Fibroblast of peridontal ligament (primary cell): ENCODE measurements around the gene TP73.

ENCODE experiments used
- DNase-seq: peaks from one replicate; pipeline ENCODE4 v3.0.0-alpha.2; 2010; ENCODE audit errors: extremely low read depth

Gene TP73

GRCh38 chr1:3688356-3689137, 36.2 kb downstream of the TP73 start:
- no peak for DNase-seq

GRCh38 chr1:3689138-3689750, 36.9 kb downstream of the TP73 start:
- DNase-seq: no peak

- DNase-seq: no peak
Measured at GRCh38 chr1:3690282-3691065, 38.2 kb downstream of the TP73 start.

DNA sequence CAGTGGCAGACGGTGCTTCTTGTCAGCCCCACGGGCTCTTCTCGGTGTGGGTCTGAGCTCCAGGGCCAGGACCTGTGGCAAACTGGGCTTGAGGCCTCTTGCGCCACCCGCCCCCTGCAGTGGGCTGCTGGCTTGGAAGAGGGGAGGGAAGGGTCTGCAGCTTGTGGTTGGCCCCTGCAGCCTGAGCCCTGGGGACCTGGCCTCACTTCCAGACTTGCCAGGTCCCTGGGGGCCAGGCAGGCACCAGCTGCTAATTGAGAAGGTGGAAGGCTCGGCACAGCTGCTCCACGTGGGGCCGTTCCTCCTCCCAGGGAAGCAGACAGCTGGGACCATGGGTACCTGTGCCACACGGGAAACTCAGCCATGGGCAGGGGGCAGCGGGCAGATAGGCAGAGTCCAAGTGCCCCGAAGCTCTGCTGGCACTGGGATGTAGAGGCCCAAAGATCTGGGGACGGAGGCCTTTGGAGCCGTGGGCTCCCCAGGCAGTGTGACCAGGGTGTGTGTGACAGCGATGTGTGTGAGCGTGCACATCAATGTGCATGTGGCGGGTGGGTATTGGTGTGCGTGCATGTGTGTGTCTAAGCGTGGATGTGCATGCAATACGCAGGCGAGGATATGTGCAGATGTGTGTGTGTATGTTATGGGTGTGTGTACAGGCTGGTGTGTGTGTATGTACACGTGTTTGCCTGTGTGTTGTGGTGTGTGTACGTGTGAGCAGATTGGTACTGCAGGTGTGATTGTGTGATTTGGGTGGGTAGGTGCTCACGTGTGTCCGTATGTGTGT, 39.3 kb downstream of the TP73 start:
- DNase-seq: no peak

GRCh38 chr1:3692598-3692997, 40.3 kb downstream of the TP73 start:
- DNase-seq: no peak

- no peak for DNase-seq
Measured at GRCh38 chr1:3693321-3693720, 41.0 kb downstream of the TP73 start.

- peak; percentile 0 for DNase-seq
Measured at GRCh38 chr1:3695326-3696217, 43.3 kb downstream of the TP73 start.

DNA sequence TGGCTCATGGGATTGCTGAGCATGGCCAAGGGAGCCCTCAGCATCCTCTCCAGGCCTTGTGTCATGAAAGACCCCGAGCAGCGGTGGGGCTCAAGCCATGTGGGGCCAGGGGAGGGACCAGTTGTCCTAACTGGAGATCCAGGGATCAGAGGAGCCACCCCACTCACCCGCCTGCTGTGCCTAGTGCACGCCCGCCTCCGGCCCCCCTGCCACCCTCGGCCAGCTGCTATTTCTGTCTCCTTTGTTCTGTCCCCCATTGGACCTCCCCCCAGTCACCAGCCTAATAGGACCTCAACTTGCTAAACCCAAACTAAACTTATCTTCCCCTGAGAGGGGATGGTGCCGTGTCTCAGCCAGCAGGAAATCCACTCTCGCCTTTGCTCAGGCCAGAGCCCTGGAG, 44.4 kb downstream of the TP73 start:
- DNase-seq: no peak

- no peak for DNase-seq
Measured at GRCh38 chr1:3697104-3697503, 44.8 kb downstream of the TP73 start.

- no peak for DNase-seq
Measured at GRCh38 chr1:3697810-3698209, 45.5 kb downstream of the TP73 start.

DNA sequence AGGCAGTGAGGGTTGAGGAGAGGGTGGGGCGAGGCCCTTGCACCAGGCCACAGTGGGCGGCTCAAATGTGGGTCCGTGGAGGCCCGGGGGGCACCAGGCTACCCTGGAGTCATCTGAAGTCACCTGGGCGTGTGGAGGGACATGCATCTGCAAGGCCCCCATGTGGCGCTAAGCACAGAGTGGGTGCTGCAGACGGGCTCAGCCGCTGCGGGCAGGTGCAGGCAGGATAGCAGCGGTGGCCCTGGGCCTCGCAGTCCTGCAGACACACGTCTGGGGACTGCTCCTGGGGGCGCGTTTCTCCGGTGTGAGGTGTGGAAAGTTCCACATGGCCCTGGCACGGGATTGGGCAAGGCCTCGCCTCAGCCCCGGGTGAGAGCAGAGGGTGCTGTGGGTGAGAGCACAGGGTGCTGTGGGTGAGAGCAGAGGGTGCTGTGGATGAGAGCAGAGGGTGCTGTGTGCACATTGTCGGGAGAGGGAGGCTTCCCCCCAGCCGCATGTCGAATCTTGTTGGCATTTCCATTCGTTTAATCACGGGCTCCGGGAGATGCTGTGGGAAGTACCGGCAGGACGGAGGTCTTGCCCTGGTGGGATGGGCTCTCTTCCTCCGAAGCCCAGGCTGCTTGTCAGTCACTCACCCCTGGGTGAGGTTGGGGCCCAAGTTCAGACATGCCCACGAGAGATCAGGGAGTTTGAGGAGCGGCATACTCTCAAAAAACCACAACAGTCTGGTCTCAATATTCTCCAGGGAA, 46.5 kb downstream of the TP73 start:
- DNase-seq: no peak

DNA sequence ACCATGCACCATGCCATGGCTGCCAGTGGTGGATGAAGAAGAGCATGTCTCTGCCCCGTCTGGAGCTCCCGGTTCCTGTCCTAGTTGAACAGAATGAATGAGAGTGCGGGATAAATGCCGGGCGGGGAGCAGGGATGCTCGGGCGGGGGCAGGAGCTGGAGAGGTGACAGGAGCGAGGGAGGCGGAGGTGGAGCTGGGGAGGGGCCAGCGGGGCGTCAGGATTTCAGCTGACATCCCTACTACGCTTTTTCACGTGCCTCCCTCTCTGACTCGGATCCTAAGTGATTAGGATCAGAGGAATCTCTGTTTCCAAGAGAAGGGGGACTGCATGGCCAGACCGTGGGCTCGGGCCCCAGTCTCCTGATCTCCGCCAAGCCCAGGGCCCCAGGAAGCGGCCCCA, 47.3 kb downstream of the TP73 start:
- no peak for DNase-seq

- DNase-seq: no peak
Measured at GRCh38 chr1:3700631-3701030, 48.3 kb downstream of the TP73 start.

- no peak for DNase-seq
Measured at GRCh38 chr1:3702528-3702927, 50.2 kb downstream of the TP73 start.

DNA sequence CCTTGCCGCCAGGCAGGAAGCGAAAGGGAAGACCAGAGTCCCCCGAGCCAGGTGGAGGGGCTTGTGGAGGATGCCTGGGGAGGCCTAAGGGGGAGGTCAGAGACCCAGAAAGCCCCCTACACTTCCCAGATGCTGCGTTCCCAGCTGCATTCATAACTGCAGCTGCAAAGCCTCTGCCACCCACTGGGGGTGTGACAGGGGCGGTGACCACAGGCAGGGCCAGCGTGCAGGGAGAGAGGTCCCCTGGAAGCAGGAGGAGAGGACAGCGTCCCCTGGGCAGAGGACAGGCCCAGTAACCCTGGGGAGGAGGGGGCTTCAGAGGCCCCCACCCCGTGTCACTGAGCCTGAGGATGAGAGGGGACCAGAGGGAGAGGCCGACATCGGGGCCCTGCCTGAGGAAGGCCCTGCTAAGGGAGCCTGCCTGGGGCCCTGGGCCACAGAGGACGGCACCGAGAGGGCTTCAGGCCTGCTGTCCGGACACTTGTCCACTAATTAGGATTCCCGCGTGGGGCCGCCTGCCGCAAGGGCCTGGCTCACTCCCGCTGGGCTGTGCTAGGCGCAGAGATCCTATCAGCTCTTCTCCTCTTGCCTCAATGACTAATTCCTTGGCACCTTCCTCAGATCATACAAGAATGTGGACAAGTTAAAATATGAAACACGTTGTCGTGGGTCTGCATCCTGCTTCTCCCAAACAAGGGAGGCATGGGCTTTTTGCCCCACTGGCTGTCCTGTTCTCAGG, 50.8 kb downstream of the TP73 start:
- peak; percentile 11 for DNase-seq

DNA sequence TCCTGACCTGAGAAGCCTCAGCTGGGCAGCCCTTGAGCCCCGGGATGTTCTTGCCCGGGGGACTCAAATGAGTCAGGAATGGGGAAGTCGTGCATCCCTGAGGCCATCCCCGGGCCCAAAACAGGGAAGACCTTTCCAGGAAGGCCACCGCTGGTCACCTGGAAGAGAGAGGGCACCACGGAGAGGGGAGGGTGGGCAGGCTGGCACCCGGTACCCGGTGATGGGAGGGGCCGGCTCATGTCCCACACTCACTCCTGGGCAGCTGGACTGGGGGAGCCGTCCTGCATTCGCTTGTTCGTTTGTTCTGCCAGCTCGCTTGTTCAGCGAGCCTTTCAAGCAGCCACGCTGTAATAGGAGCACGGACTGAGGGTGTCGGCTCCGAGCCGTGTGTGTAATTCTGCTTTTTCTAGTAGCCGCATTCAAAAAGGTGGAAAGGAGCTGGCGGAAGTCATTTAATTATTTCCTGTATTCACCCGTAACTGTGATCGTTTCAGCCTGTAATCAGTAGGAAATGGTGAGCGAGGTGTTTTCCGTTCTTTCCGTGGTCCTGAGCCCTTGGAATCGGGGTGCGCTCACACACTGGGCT, 51.6 kb downstream of the TP73 start:
- DNase-seq: no peak

DNA sequence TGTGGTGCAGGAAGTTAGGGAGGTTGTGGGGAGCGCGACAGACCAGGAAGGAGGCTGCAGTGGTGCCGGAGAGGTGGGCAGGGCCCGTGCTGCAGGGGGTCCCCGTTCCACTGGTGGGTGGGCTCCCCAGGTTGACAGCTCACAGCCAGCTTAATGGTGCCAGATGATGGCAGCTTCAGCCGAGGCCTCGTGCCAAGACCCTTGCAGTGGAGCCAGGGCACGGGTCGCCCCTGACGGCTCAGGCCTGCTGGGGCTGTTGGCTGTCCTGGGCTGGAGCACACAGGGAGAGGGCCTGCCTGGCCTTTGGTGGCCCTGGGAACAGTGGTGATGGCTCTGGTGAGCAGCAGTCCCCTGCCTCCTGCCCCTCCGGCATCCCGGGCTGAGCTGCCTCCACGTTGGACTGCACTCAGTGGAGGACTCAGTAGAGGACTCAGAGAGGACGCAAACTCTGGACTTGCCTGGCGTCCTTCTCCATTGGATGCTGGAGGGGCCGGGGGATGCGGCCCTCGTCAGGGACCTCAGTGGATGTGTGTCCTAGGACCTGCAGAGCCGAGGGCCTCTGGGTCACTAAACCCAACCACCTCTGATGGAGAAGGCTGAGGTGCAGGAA, 53.1 kb downstream of the TP73 start:
- no peak for DNase-seq

- DNase-seq: no peak
Measured at GRCh38 chr1:3706651-3707297, 54.5 kb downstream of the TP73 start.
